SJCRH30 (cell line): ENCODE results near the gene CCDC172. TPM values are rescaled to one million over a fixed set of nuclear protein-coding genes. Genes with fewer than 3 reads are reported as not detected.

Experiments
- total RNA-seq: library from RNA; depleted of rRNA; stranded (reverse); fragments of >200 nt; shearing (Covaris generic); gene quantifications from 2 replicates; pipeline ENCODE4 v1.2.3, GENCODE V29; 2014; rRNA removed

Gene CCDC172
- total RNA-seq, 1 experiment from 2014 or later = not detected

Other genes starting within 250 kb of the CCDC172 start
- 24.3 and 26.5 TPM in 2 replicates for gene GFRA1, start 51.2 kb upstream of the CCDC172 start, total RNA-seq
- 0.10 TPM in 1 of 2 replicates, not detected in the other for gene PNLIPRP3, start 103.4 kb downstream of the CCDC172 start, total RNA-seq
- not detected in 2 replicates for gene PNLIP, start 221.5 kb downstream of the CCDC172 start, total RNA-seq